Hematopoietic multipotent progenitor cell treated with erythropoietin and hydrocortisone succinate and interleukin-3 and kit ligand, for 6 days (in vitro differentiated cells): Measurements from ENCODE around the gene PODXL2.
"Not testable (repeated sequence)": the region's sequence is repeated elsewhere in the genome, so short reads cannot be mapped to it uniquely, and the experiment has no call there.

Experiments
- DNase-seq: peaks from one replicate; pipeline ENCODE4 v3.0.0-alpha.2; 2015

PODXL2 gene

GRCh38 chr3:127628788-127629466, at the start of gene PODXL2:
PODXL2 (plus strand) TSS chr3:127629185; CDS start chr3:127629220, 35 bp downstream.
- peak; percentile 57 for DNase-seq

- DNase-seq: no peak
Observed at GRCh38 chr3:127580327-127581060, 48.5 kb upstream of the PODXL2 start.

- peak; percentile 29 for DNase-seq
Observed at GRCh38 chr3:127584734-127585133, 44.3 kb upstream of the PODXL2 start.

GRCh38 chr3:127585163-127585812, 43.7 kb upstream of the PODXL2 start:
- no peak for DNase-seq

- peak; percentile 84 for DNase-seq
Observed at GRCh38 chr3:127585813-127586413, 43.1 kb upstream of the PODXL2 start.

GRCh38 chr3:127587876-127588275, 41.1 kb upstream of the PODXL2 start:
- DNase-seq: no peak

GRCh38 chr3:127588806-127589577, 40.0 kb upstream of the PODXL2 start:
- peak; percentile 68 for DNase-seq

- DNase-seq: no peak
Observed at GRCh38 chr3:127589600-127590281, 39.2 kb upstream of the PODXL2 start.

- peak; percentile 46 for DNase-seq
Observed at GRCh38 chr3:127590282-127590592, 38.7 kb upstream of the PODXL2 start.

GRCh38 chr3:127590593-127591465, 38.2 kb upstream of the PODXL2 start, which contains the start of gene TPRA1:
TPRA1 (minus strand) TSS chr3:127590733; CDS start chr3:127580146, 10,587 bp downstream.
- peak; percentile 100 for DNase-seq

- DNase-seq: peak; percentile 88
Observed at GRCh38 chr3:127593178-127593577, 35.8 kb upstream of the PODXL2 start.

- no peak for DNase-seq
Observed at GRCh38 chr3:127595303-127595702, 33.7 kb upstream of the PODXL2 start.

GRCh38 chr3:127597020-127597771, 31.8 kb upstream of the PODXL2 start:
- no peak for DNase-seq

GRCh38 chr3:127598841-127599570, 30.0 kb upstream of the PODXL2 start:
- no peak for DNase-seq

GRCh38 chr3:127600749-127601456, 28.1 kb upstream of the PODXL2 start:
- no peak for DNase-seq

GRCh38 chr3:127604035-127604434, 24.9 kb upstream of the PODXL2 start:
- DNase-seq: no peak

- DNase-seq: no peak
Observed at GRCh38 chr3:127604546-127605165, 24.3 kb upstream of the PODXL2 start.

GRCh38 chr3:127605547-127605946, 23.4 kb upstream of the PODXL2 start:
- not testable (repeated sequence) for DNase-seq
